GM23248 (cell line): ENCODE results near the gene KRT2.

ENCODE experiments used
- EZH2 ChIP-seq: fragments of 200-600 bp; sonication (generic); IDR thresholded peaks from 2 replicates; pipeline ENCODE4 v1.6.1; 2018; ENCODE audit warnings: antibody characterized with exemption, mild to moderate bottlenecking; ENCODE audit not compliant: insufficient read depth, poor library complexity, severe bottlenecking
- EZH2phosphoT487 ChIP-seq: fragments of 200-600 bp; sonication (generic); IDR thresholded peaks from 2 replicates; pipeline ENCODE4 v1.6.1; 2018; ENCODE audit warnings: antibody characterized with exemption, moderate library complexity, mild to moderate bottlenecking, low read depth; ENCODE audit not compliant: insufficient read depth

GRCh38 chr12:52675301-52675701, 23.3 kb upstream of the KRT2 start:
- TF ChIP-seq EZH2 (no peak), EZH2phosphoT487 (no peak)
